ENCODE data around the gene ABCG2. TPM values are rescaled to one million over a fixed set of nuclear protein-coding genes. Genes with fewer than 3 reads are reported as not detected.

The ABCG2 gene
- total RNA-seq, 1 experiment from 2014 or later, result 0.44 TPM

DNA sequence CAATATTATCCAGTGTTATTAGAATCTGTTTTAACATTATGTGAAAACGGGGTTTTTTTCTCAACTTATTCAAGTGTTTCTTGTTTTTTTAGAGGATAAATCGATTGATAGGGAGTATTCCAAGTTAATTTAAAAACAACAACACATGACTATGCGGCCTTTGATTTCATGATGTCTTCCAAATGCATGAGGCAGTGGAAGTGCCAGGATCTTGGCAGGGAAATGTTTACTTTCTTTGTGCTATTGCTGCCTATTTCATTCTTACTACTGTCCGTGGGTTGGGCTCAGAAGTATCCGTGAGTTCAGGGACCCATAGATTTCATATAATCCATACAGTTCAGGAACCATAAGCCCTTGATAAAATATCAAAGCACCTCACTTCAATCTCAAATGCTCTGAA is 64.6 kb downstream of the ABCG2 start:
- H3K9me3 ChIP-seq (ENCODE audit: control insufficient read depth in 1 of 2, insufficient read depth in 1 of 2, low read depth in 1 of 2, low read length in 2 of 2), result no peaks in the 10 kb centered on the region
- no peak for TF ChIP-seq RAD21 (IDR thresholded peaks at IDR 0.05; ENCODE audit: low read depth)
- TF ChIP-seq SIN3A (IDR thresholded peaks at IDR 0.05; ENCODE audit: low read depth), result no peak
- TF ChIP-seq EZH2 (IDR thresholded peaks at IDR 0.05), result no peak
- TF ChIP-seq EZH2phosphoT487 (IDR thresholded peaks at IDR 0.05; ENCODE audit: borderline replicate concordance), result no peak
- no peak for TF ChIP-seq YY1 (IDR thresholded peaks at IDR 0.05; ENCODE audit: extremely low read depth, insufficient replicate concordance, low read depth, low read length)
- no peak for TF ChIP-seq CBX3 (IDR thresholded peaks at IDR 0.05; ENCODE audit: low read depth)
- ChIA-PET CTCF (no interaction called here), RAD21 (ENCODE audit: low non-redundant PET in 1 of 2, low total read pairs in 2 of 2, uncharacterized antibody in 2 of 2, unreplicated experiment in 2 of 2) (no interaction called here), POLR2A (no interaction called here)
- no peaks in the 10 kb centered on the region for H3K36me3 ChIP-seq (ENCODE audit: control insufficient read depth in 1 of 2, insufficient read depth in 2 of 2, low read length in 2 of 2)
- H3K79me2 ChIP-seq (ENCODE audit: insufficient read depth, low read length), result no peaks in the 10 kb centered on the region
- H3K4me2 ChIP-seq (ENCODE audit: low read length), result no peak overlapping the region
- H3K4me1 ChIP-seq (ENCODE audit: control insufficient read depth in 1 of 2, insufficient read depth in 2 of 2, low read length in 2 of 2), result no peaks in the 10 kb centered on the region
- no peak for DNase-seq (ENCODE audit: low read depth, low spot score)
- H3K9me2 ChIP-seq (ENCODE audit: insufficient read depth), result no peaks in the 10 kb centered on the region
- no peak overlapping the region for H3K27ac ChIP-seq (ENCODE audit: low read depth, low read length)
- no TSS peak for BruUV-seq (replicated peaks)
- no peaks in the 10 kb centered on the region for H4K20me1 ChIP-seq (ENCODE audit: insufficient read depth)
- intact Hi-C loops (cut with micrococcal nuclease), result no loop called here
- no peaks in the 10 kb centered on the region for H3K27me3 ChIP-seq (ENCODE audit: insufficient read depth, low read length)
- no peak overlapping the region for H2AFZ ChIP-seq (ENCODE audit: low read depth, low read length, poor library complexity, severe bottlenecking)
- H3K4me3 ChIP-seq (replicated peaks in 1 of 2; ENCODE audit: low read depth in 1 of 2, low read length in 2 of 2), result no peak overlapping the region
- H3K9ac ChIP-seq (ENCODE audit: low read length), result no peak overlapping the region
- ATAC-seq, result no peak

DNA sequence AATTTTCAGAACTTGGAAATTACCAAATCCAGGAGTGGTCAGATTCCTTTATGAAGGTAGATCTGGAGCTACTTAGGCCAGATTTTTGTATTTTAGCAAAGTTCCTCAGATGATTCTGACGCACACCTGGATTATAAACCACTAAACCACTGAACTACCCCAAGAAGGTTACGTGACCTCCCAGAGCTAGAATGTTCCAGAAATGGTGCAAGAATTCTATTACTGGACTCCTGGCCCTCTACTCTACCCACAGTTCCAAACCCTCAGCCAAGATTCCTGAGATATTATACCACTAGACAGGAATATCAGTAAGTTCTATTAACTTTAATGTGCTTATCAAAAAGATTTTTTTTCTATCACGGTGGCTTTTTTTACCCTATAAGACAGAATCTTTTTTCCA is 67.1 kb downstream of the ABCG2 start:
- no peak overlapping the region for H3K9ac ChIP-seq (ENCODE audit: low read length)
- no peaks in the 10 kb centered on the region for H3K9me3 ChIP-seq (ENCODE audit: control insufficient read depth in 1 of 2, insufficient read depth in 1 of 2, low read depth in 1 of 2, low read length in 2 of 2)
- no peak overlapping the region for H3K27ac ChIP-seq (ENCODE audit: low read depth, low read length)
- DNase-seq (ENCODE audit: low read depth, low spot score) (no peak), ATAC-seq (no peak)
- no peak overlapping the region for H3K4me3 ChIP-seq (replicated peaks in 1 of 2; ENCODE audit: low read depth in 1 of 2, low read length in 2 of 2)
- ChIA-PET CTCF (no interaction called here), POLR2A (no interaction called here), RAD21 (ENCODE audit: low non-redundant PET in 1 of 2, low total read pairs in 2 of 2, uncharacterized antibody in 2 of 2, unreplicated experiment in 2 of 2) (no interaction called here)
- no peaks in the 10 kb centered on the region for H4K20me1 ChIP-seq (ENCODE audit: insufficient read depth)
- H3K27me3 ChIP-seq (ENCODE audit: insufficient read depth, low read length), result no peaks in the 10 kb centered on the region
- no peaks in the 10 kb centered on the region for H3K4me1 ChIP-seq (ENCODE audit: control insufficient read depth in 1 of 2, insufficient read depth in 2 of 2, low read length in 2 of 2)
- H2AFZ ChIP-seq (ENCODE audit: low read depth, low read length, poor library complexity, severe bottlenecking), result no peak overlapping the region
- BruUV-seq (replicated peaks), result no TSS peak
- H3K79me2 ChIP-seq (ENCODE audit: insufficient read depth, low read length), result no peaks in the 10 kb centered on the region
- intact Hi-C loops (cut with micrococcal nuclease), result no loop called here
- no peak overlapping the region for H3K4me2 ChIP-seq (ENCODE audit: low read length)
- no peaks in the 10 kb centered on the region for H3K9me2 ChIP-seq (ENCODE audit: insufficient read depth)
- H3K36me3 ChIP-seq (ENCODE audit: control insufficient read depth in 1 of 2, insufficient read depth in 2 of 2, low read length in 2 of 2), result no peaks in the 10 kb centered on the region
- TF ChIP-seq, protein P1, sequence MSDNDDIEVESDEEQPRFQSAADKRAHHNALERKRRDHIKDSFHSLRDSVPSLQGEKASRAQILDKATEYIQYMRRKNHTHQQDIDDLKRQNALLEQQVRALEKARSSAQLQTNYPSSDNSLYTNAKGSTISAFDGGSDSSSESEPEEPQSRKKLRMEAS (IDR thresholded peaks at IDR 0.05), result no peak
- TF ChIP-seq SRF (IDR thresholded peaks at IDR 0.05; ENCODE audit: low read depth), result no peak
- no peak for TF ChIP-seq ZFX (IDR thresholded peaks at IDR 0.05)
- TF ChIP-seq, protein P2, sequence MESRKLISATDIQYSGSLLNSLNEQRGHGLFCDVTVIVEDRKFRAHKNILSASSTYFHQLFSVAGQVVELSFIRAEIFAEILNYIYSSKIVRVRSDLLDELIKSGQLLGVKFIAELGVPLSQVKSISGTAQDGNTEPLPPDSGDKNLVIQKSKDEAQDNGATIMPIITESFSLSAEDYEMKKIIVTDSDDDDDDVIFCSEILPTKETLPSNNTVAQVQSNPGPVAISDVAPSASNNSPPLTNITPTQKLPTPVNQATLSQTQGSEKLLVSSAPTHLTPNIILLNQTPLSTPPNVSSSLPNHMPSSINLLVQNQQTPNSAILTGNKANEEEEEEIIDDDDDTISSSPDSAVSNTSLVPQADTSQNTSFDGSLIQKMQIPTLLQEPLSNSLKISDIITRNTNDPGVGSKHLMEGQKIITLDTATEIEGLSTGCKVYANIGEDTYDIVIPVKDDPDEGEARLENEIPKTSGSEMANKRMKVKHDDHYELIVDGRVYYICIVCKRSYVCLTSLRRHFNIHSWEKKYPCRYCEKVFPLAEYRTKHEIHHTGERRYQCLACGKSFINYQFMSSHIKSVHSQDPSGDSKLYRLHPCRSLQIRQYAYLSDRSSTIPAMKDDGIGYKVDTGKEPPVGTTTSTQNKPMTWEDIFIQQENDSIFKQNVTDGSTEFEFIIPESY (IDR thresholded peaks at IDR 0.05; ENCODE audit: extremely low read depth, insufficient replicate concordance, low read length), result no peak
- TF ChIP-seq, protein P3, sequence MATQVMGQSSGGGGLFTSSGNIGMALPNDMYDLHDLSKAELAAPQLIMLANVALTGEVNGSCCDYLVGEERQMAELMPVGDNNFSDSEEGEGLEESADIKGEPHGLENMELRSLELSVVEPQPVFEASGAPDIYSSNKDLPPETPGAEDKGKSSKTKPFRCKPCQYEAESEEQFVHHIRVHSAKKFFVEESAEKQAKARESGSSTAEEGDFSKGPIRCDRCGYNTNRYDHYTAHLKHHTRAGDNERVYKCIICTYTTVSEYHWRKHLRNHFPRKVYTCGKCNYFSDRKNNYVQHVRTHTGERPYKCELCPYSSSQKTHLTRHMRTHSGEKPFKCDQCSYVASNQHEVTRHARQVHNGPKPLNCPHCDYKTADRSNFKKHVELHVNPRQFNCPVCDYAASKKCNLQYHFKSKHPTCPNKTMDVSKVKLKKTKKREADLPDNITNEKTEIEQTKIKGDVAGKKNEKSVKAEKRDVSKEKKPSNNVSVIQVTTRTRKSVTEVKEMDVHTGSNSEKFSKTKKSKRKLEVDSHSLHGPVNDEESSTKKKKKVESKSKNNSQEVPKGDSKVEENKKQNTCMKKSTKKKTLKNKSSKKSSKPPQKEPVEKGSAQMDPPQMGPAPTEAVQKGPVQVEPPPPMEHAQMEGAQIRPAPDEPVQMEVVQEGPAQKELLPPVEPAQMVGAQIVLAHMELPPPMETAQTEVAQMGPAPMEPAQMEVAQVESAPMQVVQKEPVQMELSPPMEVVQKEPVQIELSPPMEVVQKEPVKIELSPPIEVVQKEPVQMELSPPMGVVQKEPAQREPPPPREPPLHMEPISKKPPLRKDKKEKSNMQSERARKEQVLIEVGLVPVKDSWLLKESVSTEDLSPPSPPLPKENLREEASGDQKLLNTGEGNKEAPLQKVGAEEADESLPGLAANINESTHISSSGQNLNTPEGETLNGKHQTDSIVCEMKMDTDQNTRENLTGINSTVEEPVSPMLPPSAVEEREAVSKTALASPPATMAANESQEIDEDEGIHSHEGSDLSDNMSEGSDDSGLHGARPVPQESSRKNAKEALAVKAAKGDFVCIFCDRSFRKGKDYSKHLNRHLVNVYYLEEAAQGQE (IDR thresholded peaks at IDR 0.05; ENCODE audit: low read depth), result no peak
- no peak for TF ChIP-seq EZH2 (IDR thresholded peaks at IDR 0.05)
- TF ChIP-seq TCF7L2 (IDR thresholded peaks at IDR 0.05; ENCODE audit: borderline replicate concordance, extremely low read depth, insufficient read depth, insufficient read length), result no peak
- TF ChIP-seq CEBPB (IDR thresholded peaks at IDR 0.05; ENCODE audit: low read depth), result no peak
- TF ChIP-seq SIN3A (IDR thresholded peaks at IDR 0.05; ENCODE audit: low read depth), result no peak
- TF ChIP-seq, protein P4, sequence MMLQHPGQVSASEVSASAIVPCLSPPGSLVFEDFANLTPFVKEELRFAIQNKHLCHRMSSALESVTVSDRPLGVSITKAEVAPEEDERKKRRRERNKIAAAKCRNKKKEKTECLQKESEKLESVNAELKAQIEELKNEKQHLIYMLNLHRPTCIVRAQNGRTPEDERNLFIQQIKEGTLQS (IDR thresholded peaks at IDR 0.05), result no peak
- TF ChIP-seq POLR2A (IDR thresholded peaks at IDR 0.05; ENCODE audit: borderline replicate concordance, extremely low read depth, insufficient read depth, insufficient read length), result no peak
- no peak for TF ChIP-seq RAD21 (IDR thresholded peaks at IDR 0.05; ENCODE audit: low read depth)
- TF ChIP-seq EGR1 (IDR thresholded peaks at IDR 0.05; ENCODE audit: low read depth), result no peak
- no peak for TF ChIP-seq ELF1 (IDR thresholded peaks at IDR 0.05; ENCODE audit: borderline replicate concordance, low read depth)
- TF ChIP-seq YY1 (IDR thresholded peaks at IDR 0.05; ENCODE audit: extremely low read depth, insufficient replicate concordance, low read depth, low read length), result no peak
